Neural progenitor cell (in vitro differentiated cells): ENCODE measurements around the gene STXBP5.

ENCODE experiments used
- EZH2 ChIP-seq: fragments of 200-600 bp; sonication (generic); IDR thresholded peaks from 2 replicates; pipeline ENCODE4 v1.6.1; 2017; ENCODE audit warnings: antibody characterized with exemption, mild to moderate bottlenecking, moderate library complexity
- EZH2phosphoT487 ChIP-seq: fragments of 200-600 bp; sonication (generic); IDR thresholded peaks from 2 replicates; pipeline ENCODE4 v1.6.1; 2017; ENCODE audit warnings: antibody characterized with exemption
- TF ChIP-seq, protein P1 (sequence below): fragments of 200-600 bp; sonication (generic); IDR thresholded peaks from 2 replicates; pipeline ENCODE4 v1.5.1; 2017; ENCODE audit warnings: antibody characterized with exemption, mild to moderate bottlenecking

DNA sequence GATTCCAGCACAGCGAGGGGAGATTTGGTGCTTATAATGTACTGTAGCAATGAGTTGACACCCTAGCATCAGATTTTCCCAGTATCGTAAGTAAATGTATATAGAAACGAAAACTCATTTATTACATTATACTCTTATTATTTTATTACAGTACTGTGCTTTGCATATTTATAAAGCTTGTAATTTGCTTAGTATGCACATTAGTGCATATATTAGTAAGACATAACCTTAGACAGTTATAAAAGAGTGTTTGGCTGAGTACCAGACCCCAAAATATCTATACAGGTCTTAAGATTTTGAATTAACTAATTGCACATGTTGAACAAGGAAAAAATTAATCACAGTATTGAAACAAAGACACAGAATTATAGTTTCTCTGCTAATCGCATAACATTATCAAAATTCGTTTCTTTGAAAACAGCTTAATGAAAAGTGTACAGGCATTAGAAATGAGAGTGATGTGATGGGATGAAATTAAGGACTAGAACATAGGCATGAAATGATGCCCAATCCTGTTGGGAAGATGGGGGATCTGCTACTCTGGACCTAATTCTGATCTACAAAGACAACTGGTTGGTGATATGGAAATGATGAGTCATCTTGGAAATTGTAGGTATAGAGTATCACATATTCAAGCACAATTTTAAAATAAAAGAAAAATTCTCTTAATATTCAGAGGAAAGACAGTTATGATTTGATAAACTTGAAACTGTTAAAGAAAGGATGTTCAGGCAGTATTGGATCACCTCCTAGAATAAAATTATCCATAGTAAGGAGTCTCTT lies 42.8 kb downstream of the STXBP5 start:
- TF ChIP-seq EZH2 (no peak), EZH2phosphoT487 (no peak)
- TF ChIP-seq, protein P1, sequence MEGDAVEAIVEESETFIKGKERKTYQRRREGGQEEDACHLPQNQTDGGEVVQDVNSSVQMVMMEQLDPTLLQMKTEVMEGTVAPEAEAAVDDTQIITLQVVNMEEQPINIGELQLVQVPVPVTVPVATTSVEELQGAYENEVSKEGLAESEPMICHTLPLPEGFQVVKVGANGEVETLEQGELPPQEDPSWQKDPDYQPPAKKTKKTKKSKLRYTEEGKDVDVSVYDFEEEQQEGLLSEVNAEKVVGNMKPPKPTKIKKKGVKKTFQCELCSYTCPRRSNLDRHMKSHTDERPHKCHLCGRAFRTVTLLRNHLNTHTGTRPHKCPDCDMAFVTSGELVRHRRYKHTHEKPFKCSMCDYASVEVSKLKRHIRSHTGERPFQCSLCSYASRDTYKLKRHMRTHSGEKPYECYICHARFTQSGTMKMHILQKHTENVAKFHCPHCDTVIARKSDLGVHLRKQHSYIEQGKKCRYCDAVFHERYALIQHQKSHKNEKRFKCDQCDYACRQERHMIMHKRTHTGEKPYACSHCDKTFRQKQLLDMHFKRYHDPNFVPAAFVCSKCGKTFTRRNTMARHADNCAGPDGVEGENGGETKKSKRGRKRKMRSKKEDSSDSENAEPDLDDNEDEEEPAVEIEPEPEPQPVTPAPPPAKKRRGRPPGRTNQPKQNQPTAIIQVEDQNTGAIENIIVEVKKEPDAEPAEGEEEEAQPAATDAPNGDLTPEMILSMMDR = no peak
